Calu3 (cell line): ENCODE measurements around the gene OCRL. TPM values are rescaled to one million over a fixed set of nuclear protein-coding genes. Genes with fewer than 3 reads are reported as not detected.

Experiments
- BruUV-seq: library from RNA; stranded (reverse); fragments of 400-500 nt; replicated peaks from 2 replicates; lab custom pipeline; 2021; lab: Mats Ljungman, UMichigan
- CTCF ChIA-PET: fragments of 300-600 bp; sonication (Branson Sonifier 250); formaldehyde crosslinking; loops from one replicate; lab custom pipeline; 2022; ENCODE audit warnings: antibody characterized with exemption; lab: Charles Lee
- DNase-seq: peaks from one replicate; pipeline ENCODE4 v3.0.0; 2022
- H3K27ac Mint-ChIP-seq: one replicate; pipeline ENCODE4 v1.8.0; 2022; ENCODE audit warnings: mixed read lengths; ENCODE audit not compliant: unreplicated experiment
- H3K27me3 Mint-ChIP-seq: one replicate; pipeline ENCODE4 v1.8.0; 2022; ENCODE audit warnings: mixed read lengths; ENCODE audit not compliant: unreplicated experiment
- H3K36me3 Mint-ChIP-seq: one replicate; pipeline ENCODE4 v1.8.0; 2022; ENCODE audit warnings: mild to moderate bottlenecking, moderate library complexity, mixed read lengths; ENCODE audit not compliant: insufficient read depth, unreplicated experiment
- H3K4me1 Mint-ChIP-seq: one replicate; pipeline ENCODE4 v1.8.0; 2022; ENCODE audit warnings: mild to moderate bottlenecking, low read depth, mixed read lengths; ENCODE audit not compliant: unreplicated experiment
- H3K4me3 Mint-ChIP-seq: one replicate; pipeline ENCODE4 v1.8.0; 2022; ENCODE audit warnings: mild to moderate bottlenecking, low read depth, moderate library complexity, mixed read lengths; ENCODE audit not compliant: unreplicated experiment
- H3K9me3 Mint-ChIP-seq: one replicate; pipeline ENCODE4 v1.8.0; 2022; ENCODE audit warnings: low read depth, mixed read lengths; ENCODE audit not compliant: unreplicated experiment
- intact Hi-C: fragments of 100-400 bp; cut with micrococcal nuclease; formaldehyde crosslinking; loops from one replicate; pipeline ENCODE4 v1.10.0; 2022; ENCODE audit not compliant: unreplicated experiment
- total RNA-seq: library from RNA; stranded (reverse); gene quantifications from 2 replicates; pipeline ENCODE4 v1.2.3, GENCODE V29; 2022
- TF ChIP-seq, protein P1 (sequence below): fragments of 200-600 bp; IDR thresholded peaks from one replicate; pipeline ENCODE4 v1.8.0; 2022; ENCODE audit warnings: antibody characterized with exemption; ENCODE audit not compliant: unreplicated experiment

Gene OCRL
- total RNA-seq, 1 experiment from 2014 or later, result 30.7 TPM

GRCh38 chrX:129522184-129523078, 17.6 kb upstream of the OCRL start:
- peak; percentile 74 for DNase-seq
- CTCF ChIA-PET, result interaction anchor here (0.6 to 0.7 kb wide), 2 partner anchors 10 to 24 kb away, joined by 3 to 6 read pairs; no protein-coding TSS in a partner anchor
- intact Hi-C loops, result no loop called here
- TF ChIP-seq, protein P1, sequence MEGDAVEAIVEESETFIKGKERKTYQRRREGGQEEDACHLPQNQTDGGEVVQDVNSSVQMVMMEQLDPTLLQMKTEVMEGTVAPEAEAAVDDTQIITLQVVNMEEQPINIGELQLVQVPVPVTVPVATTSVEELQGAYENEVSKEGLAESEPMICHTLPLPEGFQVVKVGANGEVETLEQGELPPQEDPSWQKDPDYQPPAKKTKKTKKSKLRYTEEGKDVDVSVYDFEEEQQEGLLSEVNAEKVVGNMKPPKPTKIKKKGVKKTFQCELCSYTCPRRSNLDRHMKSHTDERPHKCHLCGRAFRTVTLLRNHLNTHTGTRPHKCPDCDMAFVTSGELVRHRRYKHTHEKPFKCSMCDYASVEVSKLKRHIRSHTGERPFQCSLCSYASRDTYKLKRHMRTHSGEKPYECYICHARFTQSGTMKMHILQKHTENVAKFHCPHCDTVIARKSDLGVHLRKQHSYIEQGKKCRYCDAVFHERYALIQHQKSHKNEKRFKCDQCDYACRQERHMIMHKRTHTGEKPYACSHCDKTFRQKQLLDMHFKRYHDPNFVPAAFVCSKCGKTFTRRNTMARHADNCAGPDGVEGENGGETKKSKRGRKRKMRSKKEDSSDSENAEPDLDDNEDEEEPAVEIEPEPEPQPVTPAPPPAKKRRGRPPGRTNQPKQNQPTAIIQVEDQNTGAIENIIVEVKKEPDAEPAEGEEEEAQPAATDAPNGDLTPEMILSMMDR, result no peak
- H3K27me3 Mint-ChIP-seq, result peaks cover 14% of the 10 kb centered on the region
- peaks cover 22% of the 10 kb centered on the region for H3K36me3 Mint-ChIP-seq
- no peaks in the 10 kb centered on the region for H3K4me1 Mint-ChIP-seq
- no TSS peak for BruUV-seq
- peak overlapping the region; percentile 88 for H3K4me3 Mint-ChIP-seq
- no peaks in the 10 kb centered on the region for H3K9me3 Mint-ChIP-seq
- peak overlapping the region; percentile 70 for H3K27ac Mint-ChIP-seq

GRCh38 chrX:129523079-129523911, 16.8 kb upstream of the OCRL start, which contains the start of gene SMARCA1:
SMARCA1 (minus strand) TSS chrX:129523490; CDS start chrX:129523370, 120 bp downstream.
- Mint-ChIP-seq H3K27ac (peak within 1 kb of the TSS; percentile 70), H3K36me3 (peaks cover 22% of the 10 kb centered on the region), H3K27me3 (peaks cover 14% of the 10 kb centered on the region), H3K4me3 (peak within 1 kb of the TSS; percentile 88), H3K9me3 (no peaks in the 10 kb centered on the region), H3K4me1 (no peaks in the 10 kb centered on the region)
- intact Hi-C loops, result no loop called here
- TF ChIP-seq, protein P1, result no peak
- DNase-seq, result peak; percentile 2
- no TSS peak for BruUV-seq
- CTCF ChIA-PET, result no interaction called here

GRCh38 chrX:129524250-129524850, 15.7 kb upstream of the OCRL start:
- Mint-ChIP-seq H3K4me3 (peak overlapping the region; percentile 88), H3K4me1 (no peaks in the 10 kb centered on the region), H3K27ac (no peak overlapping the region), H3K36me3 (peaks cover 22% of the 10 kb centered on the region), H3K9me3 (no peaks in the 10 kb centered on the region), H3K27me3 (peaks cover 14% of the 10 kb centered on the region)
- TF ChIP-seq, protein P1, result no peak
- BruUV-seq, result no TSS peak
- DNase-seq, result no peak
- intact Hi-C loops, result no loop called here
- CTCF ChIA-PET, result no interaction called here

GRCh38 chrX:129525162-129525561, 14.9 kb upstream of the OCRL start:
- intact Hi-C loops, result no loop called here

More at GRCh38 chrX:129525162-129525561, 14.9 kb upstream of the OCRL start:
- CTCF ChIA-PET, result no interaction called here
- peaks cover 14% of the 10 kb centered on the region for H3K27me3 Mint-ChIP-seq
- TF ChIP-seq, protein P1, result no peak
- BruUV-seq, result no TSS peak
- H3K4me3 Mint-ChIP-seq, result no peak overlapping the region
- no peak overlapping the region for H3K27ac Mint-ChIP-seq
- no peaks in the 10 kb centered on the region for H3K9me3 Mint-ChIP-seq
- no peaks in the 10 kb centered on the region for H3K4me1 Mint-ChIP-seq
- no peak for DNase-seq
- H3K36me3 Mint-ChIP-seq, result peaks cover 22% of the 10 kb centered on the region
